Fibroblast of the aortic adventitia (primary cell): ENCODE measurements around the gene ROBO3. TPM values are rescaled to one million over a fixed set of nuclear protein-coding genes. Genes with fewer than 3 reads are reported as not detected.

Experiments used
- DNase-seq: peaks from one replicate; pipeline ENCODE4 v3.0.0-alpha.2; 2010; ENCODE audit warnings: low read depth
- H3K4me3 ChIP-seq: 2 replicates; pipeline ENCODE4 v1.5.1; 2011; ENCODE audit warnings: low read depth, mild to moderate bottlenecking, control low read depth, low read length, moderate library complexity
- total RNA-seq: library from RNA; depleted of rRNA; stranded (reverse); fragments of >200 nt; gene quantifications from 2 replicates; pipeline ENCODE4 v1.2.3, GENCODE V29; 2012; ENCODE audit warnings: low replicate concordance
- TF ChIP-seq, protein P1 (sequence below): IDR thresholded peaks from 2 replicates; pipeline ENCODE4 v1.5.1; 2011; ENCODE audit warnings: mild to moderate bottlenecking, low read length, control low read depth, inconsistent platforms; ENCODE audit not compliant: insufficient read depth

The ROBO3 gene
- total RNA-seq, 1 donor: 13.6 TPM

DNA sequence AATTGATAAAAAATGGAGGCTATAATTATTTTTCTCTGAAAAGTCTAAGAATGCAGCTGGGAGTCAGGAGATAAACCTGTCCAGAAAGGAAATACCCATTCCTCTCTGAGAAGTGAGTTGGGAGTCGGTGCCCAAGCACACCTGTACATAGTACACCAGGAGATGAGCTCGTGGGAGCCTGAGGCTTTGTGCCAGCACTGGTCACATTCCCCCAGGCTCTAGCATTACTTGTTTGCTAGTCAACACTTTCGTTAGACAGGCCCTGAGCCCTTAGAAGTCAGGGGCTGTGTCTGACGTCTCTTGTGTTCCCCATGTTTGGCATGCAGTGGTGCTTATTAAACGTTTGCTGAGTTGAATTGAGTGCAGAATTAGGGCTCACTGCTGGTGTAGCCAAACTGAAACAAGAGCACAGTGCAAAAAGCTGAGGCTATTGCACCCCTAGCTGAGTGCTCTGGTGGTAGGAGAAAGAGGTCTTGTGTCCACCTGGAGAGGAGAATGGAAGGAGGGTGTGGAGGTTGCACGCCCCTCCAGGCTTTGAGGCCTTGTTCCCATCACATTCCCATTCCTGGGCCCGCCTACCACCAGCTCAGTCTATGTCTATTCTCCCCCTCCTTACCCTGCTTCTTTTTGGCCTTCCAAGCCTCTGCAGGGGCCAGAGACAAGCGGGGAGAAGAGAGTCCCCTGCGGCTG is 25.6 kb downstream of the ROBO3 start:
- no peak overlapping the region for H3K4me3 ChIP-seq
- TF ChIP-seq, protein P1, sequence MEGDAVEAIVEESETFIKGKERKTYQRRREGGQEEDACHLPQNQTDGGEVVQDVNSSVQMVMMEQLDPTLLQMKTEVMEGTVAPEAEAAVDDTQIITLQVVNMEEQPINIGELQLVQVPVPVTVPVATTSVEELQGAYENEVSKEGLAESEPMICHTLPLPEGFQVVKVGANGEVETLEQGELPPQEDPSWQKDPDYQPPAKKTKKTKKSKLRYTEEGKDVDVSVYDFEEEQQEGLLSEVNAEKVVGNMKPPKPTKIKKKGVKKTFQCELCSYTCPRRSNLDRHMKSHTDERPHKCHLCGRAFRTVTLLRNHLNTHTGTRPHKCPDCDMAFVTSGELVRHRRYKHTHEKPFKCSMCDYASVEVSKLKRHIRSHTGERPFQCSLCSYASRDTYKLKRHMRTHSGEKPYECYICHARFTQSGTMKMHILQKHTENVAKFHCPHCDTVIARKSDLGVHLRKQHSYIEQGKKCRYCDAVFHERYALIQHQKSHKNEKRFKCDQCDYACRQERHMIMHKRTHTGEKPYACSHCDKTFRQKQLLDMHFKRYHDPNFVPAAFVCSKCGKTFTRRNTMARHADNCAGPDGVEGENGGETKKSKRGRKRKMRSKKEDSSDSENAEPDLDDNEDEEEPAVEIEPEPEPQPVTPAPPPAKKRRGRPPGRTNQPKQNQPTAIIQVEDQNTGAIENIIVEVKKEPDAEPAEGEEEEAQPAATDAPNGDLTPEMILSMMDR: no peak
- DNase-seq: no peak

DNA sequence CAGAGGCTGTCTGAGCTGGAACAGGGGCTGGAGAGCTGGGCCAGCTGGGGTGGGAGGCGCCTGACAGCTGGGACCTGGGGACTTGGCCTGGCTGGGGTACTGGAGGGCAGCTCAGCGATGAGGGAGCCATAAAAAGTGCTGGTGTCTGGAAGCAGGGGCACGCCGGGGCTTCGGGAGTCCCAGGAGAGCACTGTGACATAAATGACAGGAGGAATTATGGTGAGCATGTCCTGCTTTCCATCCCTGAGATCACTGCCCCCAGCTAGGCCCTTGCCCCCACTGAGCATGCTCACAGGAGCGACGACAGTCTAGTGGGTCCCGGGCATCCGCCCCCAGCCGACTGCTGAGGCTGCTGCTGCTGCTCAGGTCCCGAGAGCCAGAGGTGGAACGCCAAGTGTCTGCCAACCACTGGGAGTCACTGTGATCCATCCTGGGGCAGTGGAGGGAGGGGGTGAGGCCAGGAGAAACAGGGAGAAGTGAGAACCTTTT is 26.2 kb downstream of the ROBO3 start:
- no peak overlapping the region for H3K4me3 ChIP-seq
- no peak for DNase-seq
- TF ChIP-seq, protein P1: peak; percentile 6

DNA sequence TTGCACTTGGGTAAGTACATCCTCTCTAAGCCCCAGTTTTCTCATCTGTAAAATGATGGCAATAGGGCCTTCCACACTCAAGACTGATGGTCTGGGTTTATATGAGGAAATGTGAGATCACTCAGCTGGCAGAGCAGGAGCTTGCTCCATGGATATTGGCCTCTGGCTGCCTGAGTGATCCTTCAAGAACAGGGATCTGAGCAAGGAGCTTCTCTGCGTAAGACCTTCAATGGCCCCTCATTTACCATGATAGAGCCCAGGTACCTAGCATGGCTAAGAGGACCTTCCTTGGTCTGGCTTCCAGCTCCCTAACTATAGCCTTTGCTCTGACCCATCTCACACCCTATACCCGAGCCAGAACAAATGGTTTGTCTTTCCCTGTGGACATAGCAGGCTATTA is 26.9 kb downstream of the ROBO3 start:
- TF ChIP-seq, protein P1: no peak
- H3K4me3 ChIP-seq: no peak overlapping the region
- DNase-seq: no peak

DNA sequence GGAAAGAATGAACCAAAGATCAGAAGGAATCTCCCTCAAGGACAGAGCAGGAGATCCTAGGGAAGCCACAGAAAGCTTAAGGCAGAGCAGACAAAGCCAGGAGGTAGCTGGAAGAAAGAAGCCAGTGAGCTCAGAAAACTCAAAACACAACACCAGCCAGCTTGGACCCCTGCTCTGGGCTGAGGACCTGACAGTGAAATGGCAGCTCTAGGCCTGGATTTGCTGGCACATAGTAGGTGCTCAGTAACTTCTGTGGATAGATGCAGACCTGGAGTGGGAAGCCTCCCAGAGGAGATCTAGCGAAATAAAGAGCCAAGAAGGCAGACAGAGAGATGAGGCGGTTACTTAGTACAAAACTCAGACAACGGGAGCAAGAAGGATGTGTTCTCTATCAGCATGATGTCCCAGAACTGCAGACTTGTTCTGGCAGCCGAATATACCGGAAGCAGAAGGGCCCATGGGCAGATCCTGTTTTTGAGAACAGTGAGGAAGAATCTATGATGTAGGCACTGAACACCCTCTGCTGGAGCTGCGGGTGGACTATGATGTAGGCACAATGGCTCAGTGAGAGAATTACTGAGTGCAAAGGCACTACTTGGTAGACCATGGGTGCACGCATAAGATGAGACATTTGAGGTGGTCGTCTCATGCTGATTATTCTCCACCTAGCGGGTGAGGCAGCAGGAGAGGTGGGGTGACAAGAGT is 27.7 kb downstream of the ROBO3 start:
- H3K4me3 ChIP-seq: no peak overlapping the region
- no peak for DNase-seq
- TF ChIP-seq, protein P1: no peak

DNA sequence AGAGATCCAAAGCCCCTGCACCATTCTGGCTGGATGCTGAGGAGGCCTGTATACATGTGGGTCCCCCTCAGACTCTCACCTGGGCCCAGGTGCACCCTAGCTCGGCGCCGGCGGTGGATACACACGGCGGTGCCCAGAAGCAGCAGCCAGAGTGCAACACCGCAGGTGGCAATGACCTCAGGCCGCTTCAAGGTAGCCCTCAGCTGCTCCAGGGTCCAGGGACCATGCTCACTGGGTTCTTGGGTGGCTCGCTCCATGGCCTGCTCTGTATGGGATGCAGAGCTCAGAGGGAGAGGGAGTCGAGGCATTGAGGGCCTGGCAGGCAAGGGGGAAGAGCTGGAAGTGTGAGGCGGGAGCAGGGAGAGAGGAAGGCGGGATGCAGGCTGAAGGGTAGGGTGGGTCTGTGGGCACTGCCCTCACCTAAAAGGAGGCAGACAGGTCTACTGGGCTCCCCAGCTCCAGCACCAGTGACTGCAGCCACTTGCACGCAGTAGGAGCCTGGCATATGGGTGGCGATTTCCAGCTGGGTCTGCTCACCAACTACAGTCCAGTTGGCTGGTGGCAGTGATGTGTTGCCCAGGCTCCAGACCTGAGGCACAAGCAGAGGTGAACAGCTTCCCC is 28.7 kb downstream of the ROBO3 start:
- TF ChIP-seq, protein P1: no peak
- H3K4me3 ChIP-seq: no peak overlapping the region
- DNase-seq: no peak

DNA sequence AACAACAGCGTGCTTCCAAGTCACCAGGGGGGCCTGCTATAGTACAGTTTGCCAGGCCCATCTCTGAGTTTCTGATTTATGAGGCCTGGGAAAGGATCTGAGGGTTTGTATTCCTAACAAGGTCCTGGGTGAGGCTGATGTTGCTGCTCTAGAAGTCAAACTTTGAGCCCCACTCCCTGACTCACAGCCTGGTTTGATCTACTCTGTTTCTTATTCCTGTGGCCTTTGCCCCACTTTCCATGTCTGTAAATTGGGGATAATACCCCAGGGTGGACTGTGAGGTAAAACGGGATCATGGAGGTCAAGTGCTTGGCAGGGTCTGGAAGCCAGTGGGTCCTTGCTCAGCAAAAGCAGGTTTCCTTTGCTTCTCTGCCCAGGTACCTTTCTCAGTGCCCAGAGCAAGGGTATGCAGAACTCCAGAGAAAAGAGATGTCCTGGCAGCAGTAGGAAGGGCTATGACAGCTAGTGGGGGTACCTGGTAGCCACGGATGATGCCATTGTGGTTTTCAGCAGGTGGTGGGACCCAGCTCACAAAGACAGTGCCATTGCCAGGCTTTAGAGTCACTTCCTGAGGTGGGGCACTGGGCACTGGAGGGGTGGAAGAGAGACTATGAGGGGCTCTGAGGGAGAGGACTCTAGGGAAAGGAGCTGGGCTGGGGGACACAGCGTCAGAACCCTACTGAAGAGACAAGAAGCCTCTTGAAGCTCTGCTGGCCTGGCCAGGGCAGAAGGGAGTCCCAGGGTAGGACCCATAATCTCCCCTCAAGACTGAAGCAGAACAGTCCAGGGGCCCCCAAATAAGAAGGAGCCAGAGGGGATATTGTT is 29.6 kb downstream of the ROBO3 start:
- TF ChIP-seq, protein P1: no peak
- DNase-seq: peak; percentile 30
- no peak overlapping the region for H3K4me3 ChIP-seq
